OCI-LY3 (cell line): ENCODE measurements around the gene F2RL2.

Experiments
- CTCF ChIP-seq: fragments of 200-600, 300-600 bp; sonication (generic); IDR thresholded peaks from 2 replicates; pipeline ENCODE4 v1.5.1; 2014; ENCODE audit warnings: antibody characterized with exemption, low read length, low read depth
- EZH2phosphoT487 ChIP-seq: fragments of 200-600 bp; shearing (Covaris generic); IDR thresholded peaks from 2 replicates; pipeline ENCODE4 v1.6.1; 2018; ENCODE audit warnings: antibody characterized with exemption, mixed run types, low read depth

- no peak for TF ChIP-seq CTCF
- no peak for TF ChIP-seq EZH2phosphoT487
Observed at GRCh38 chr5:76634661-76635060, 11.5 kb upstream of the F2RL2 start.
